ENCODE measurements around the gene SOX6.

DNA sequence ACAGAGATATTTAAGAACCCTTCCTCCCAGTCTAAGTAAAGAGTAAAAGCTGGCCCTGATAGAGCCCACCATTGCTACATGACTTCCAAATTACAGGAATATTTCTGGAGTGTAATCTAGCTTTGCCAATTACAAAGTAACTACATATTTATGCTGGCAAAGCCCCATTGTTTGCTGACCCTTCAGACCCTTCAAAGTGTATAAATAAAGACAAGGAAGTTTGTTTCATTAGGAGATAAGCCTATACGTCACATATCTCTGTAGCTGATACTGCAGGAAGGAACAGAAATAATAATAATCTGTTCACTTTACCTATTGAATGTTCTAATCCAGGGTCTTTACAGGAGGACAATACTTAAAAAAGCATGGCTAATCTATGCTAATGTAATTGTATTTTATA is 375.1 kb downstream of the SOX6 start:
- TF ChIP-seq, protein P1, sequence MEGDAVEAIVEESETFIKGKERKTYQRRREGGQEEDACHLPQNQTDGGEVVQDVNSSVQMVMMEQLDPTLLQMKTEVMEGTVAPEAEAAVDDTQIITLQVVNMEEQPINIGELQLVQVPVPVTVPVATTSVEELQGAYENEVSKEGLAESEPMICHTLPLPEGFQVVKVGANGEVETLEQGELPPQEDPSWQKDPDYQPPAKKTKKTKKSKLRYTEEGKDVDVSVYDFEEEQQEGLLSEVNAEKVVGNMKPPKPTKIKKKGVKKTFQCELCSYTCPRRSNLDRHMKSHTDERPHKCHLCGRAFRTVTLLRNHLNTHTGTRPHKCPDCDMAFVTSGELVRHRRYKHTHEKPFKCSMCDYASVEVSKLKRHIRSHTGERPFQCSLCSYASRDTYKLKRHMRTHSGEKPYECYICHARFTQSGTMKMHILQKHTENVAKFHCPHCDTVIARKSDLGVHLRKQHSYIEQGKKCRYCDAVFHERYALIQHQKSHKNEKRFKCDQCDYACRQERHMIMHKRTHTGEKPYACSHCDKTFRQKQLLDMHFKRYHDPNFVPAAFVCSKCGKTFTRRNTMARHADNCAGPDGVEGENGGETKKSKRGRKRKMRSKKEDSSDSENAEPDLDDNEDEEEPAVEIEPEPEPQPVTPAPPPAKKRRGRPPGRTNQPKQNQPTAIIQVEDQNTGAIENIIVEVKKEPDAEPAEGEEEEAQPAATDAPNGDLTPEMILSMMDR (IDR thresholded peaks at IDR 0.05; ENCODE audit: poor library complexity, severe bottlenecking), result no peak
- no peak for TF ChIP-seq EP300 (conservative IDR thresholded peaks at IDR 0.05; ENCODE audit: poor library complexity, severe bottlenecking)
- no peak for TF ChIP-seq MXI1 (conservative IDR thresholded peaks at IDR 0.05; ENCODE audit: poor library complexity, severe bottlenecking)
